MM.1S (cell line): ENCODE results near the gene SLC8A1.
A peak's percentile ranks its signal among the peaks of the same experiment; 100 is the strongest.

ENCODE experiments used
- DNase-seq: peaks from one replicate; pipeline ENCODE4 v3.0.0-alpha.2; 2015
- H2AFZ ChIP-seq: fragments of 300-600 bp; sonication (generic); 2 replicates; pipeline ENCODE4 v1.6.0; 2016; ENCODE audit warnings: antibody characterized with exemption, low read length
- H3F3A ChIP-seq: fragments of 300-600 bp; sonication (generic); 2 replicates; pipeline ENCODE4 v1.6.1; 2016; ENCODE audit warnings: mild to moderate bottlenecking, antibody characterized with exemption, low read length, moderate library complexity, mixed read lengths; ENCODE audit not compliant: insufficient read depth
- H3K27ac ChIP-seq: fragments of 300-600 bp; sonication (generic); 2 replicates; pipeline ENCODE4 v1.5.1; 2016; ENCODE audit warnings: mild to moderate bottlenecking, low read length
- H3K27me3 ChIP-seq: fragments of 300-600 bp; sonication (generic); replicated peaks from 2 replicates; pipeline ENCODE4 v1.6.0; 2016; ENCODE audit warnings: low read length; ENCODE audit not compliant: insufficient read depth
- H3K36me3 ChIP-seq: fragments of 300-600 bp; sonication (generic); replicated peaks from 2 replicates; pipeline ENCODE4 v1.6.1; 2016; ENCODE audit warnings: mild to moderate bottlenecking, low read length, mixed read lengths; ENCODE audit not compliant: insufficient read depth
- H3K4me1 ChIP-seq: fragments of 300-600 bp; sonication (generic); 2 replicates; pipeline ENCODE4 v1.6.1; 2016; ENCODE audit warnings: low read length, mixed read lengths
- H3K4me2 ChIP-seq: fragments of 300-600 bp; sonication (generic); 2 replicates; pipeline ENCODE4 v1.6.0; 2016; ENCODE audit warnings: low read depth, low read length
- H3K4me3 ChIP-seq: fragments of 300-600 bp; sonication (generic); 2 replicates; pipeline ENCODE4 v1.5.1; 2016; ENCODE audit warnings: low read length, mixed read lengths
- H3K79me2 ChIP-seq: fragments of 300-600 bp; sonication (generic); 2 replicates; pipeline ENCODE4 v1.6.1; 2016; ENCODE audit warnings: mixed run types, low read length, mixed read lengths
- H3K9ac ChIP-seq: fragments of 300-600 bp; sonication (generic); 2 replicates; pipeline ENCODE4 v1.6.1; 2016; ENCODE audit warnings: low read length, mixed read lengths
- H3K9me2 ChIP-seq: fragments of 300-600 bp; sonication (generic); replicated peaks from 2 replicates; pipeline ENCODE4 v1.6.1; 2016; ENCODE audit warnings: mild to moderate bottlenecking, low read length, mixed read lengths; ENCODE audit not compliant: insufficient read depth
- H3K9me3 ChIP-seq: fragments of 300-600 bp; sonication (generic); replicated peaks from 2 replicates; pipeline ENCODE4 v1.6.1; 2016; ENCODE audit warnings: mild to moderate bottlenecking, low read length, mixed read lengths; ENCODE audit not compliant: insufficient read depth
- H4K20me1 ChIP-seq: fragments of 300-600 bp; sonication (generic); 2 replicates; pipeline ENCODE4 v1.6.1; 2016; ENCODE audit warnings: mild to moderate bottlenecking, low read length, moderate library complexity, mixed read lengths; ENCODE audit not compliant: insufficient read depth
- CTCF ChIP-seq: fragments of 300-600 bp; sonication (generic); IDR thresholded peaks from 2 replicates; pipeline ENCODE4 v1.5.1; 2016; ENCODE audit warnings: antibody characterized with exemption, low read length, mixed read lengths
- EZH2 ChIP-seq: fragments of 300-600 bp; sonication (generic); optimal IDR thresholded peaks from 2 replicates; pipeline ENCODE3; 2017; ENCODE audit warnings: low read depth, mild to moderate bottlenecking, antibody characterized with exemption, low read length, mixed read lengths
- EZH2phosphoT487 ChIP-seq: fragments of 300-600 bp; sonication (generic); IDR thresholded peaks from 2 replicates; pipeline ENCODE4 v1.6.1; 2018; ENCODE audit warnings: antibody characterized with exemption, low read length

The SLC8A1 gene

GRCh38 chr2:40230707-40231432 is 221.0 kb downstream of the SLC8A1 start:
- no peak for DNase-seq
- Histone ChIP-seq H3K4me1 (no peaks in the 10 kb centered on the region), H3F3A (no peaks in the 10 kb centered on the region), H3K36me3 (no peaks in the 10 kb centered on the region), H3K79me2 (no peaks in the 10 kb centered on the region), H3K27ac (no peak overlapping the region), H3K27me3 (no peaks in the 10 kb centered on the region), H3K9ac (no peak overlapping the region), H2AFZ (no peak overlapping the region), H3K9me2 (no peaks in the 10 kb centered on the region), H3K4me3 (no peak overlapping the region), H4K20me1 (no peaks in the 10 kb centered on the region), H3K9me3 (no peaks in the 10 kb centered on the region), H3K4me2 (no peak overlapping the region)
- TF ChIP-seq EZH2phosphoT487 (no peak), EZH2 (no peak), CTCF (peak; percentile 8; the same call in 1 of the 2 replicates)

- Histone ChIP-seq H3K27me3 (no peaks in the 10 kb centered on the region), H3K4me3 (no peak overlapping the region), H3K9ac (no peak overlapping the region), H3F3A (no peaks in the 10 kb centered on the region), H3K9me2 (no peaks in the 10 kb centered on the region), H3K27ac (no peak overlapping the region), H3K4me1 (no peaks in the 10 kb centered on the region), H4K20me1 (no peaks in the 10 kb centered on the region), H3K9me3 (no peaks in the 10 kb centered on the region), H3K4me2 (no peak overlapping the region), H3K36me3 (no peaks in the 10 kb centered on the region), H3K79me2 (no peaks in the 10 kb centered on the region), H2AFZ (no peak overlapping the region)
- no peak for TF ChIP-seq EZH2
- TF ChIP-seq CTCF = no peak
- no peak for TF ChIP-seq EZH2phosphoT487
- no peak for DNase-seq
These were observed 221.7 kb downstream of the SLC8A1 start for GRCh38 chr2:40230186-40230585.

GRCh38 chr2:40228310-40228709 is 223.6 kb downstream of the SLC8A1 start:
- Histone ChIP-seq H3K9me2 (no peaks in the 10 kb centered on the region), H3K9ac (no peak overlapping the region), H3K9me3 (no peaks in the 10 kb centered on the region), H4K20me1 (no peaks in the 10 kb centered on the region), H3K27me3 (no peaks in the 10 kb centered on the region), H3K4me1 (no peaks in the 10 kb centered on the region), H3K79me2 (no peaks in the 10 kb centered on the region), H3K27ac (no peak overlapping the region), H3K36me3 (no peaks in the 10 kb centered on the region), H2AFZ (no peak overlapping the region), H3K4me3 (no peak overlapping the region), H3K4me2 (no peak overlapping the region), H3F3A (no peaks in the 10 kb centered on the region)
- no peak for DNase-seq
- TF ChIP-seq EZH2phosphoT487 (no peak), EZH2 (no peak), CTCF (no peak)
